SK-N-DZ (cell line): ENCODE results near the gene TSPAN31. TPM values are rescaled to one million over a fixed set of nuclear protein-coding genes. Genes with fewer than 3 reads are reported as not detected.
"Not testable (repeated sequence)": the region's sequence is repeated elsewhere in the genome, so short reads cannot be mapped to it uniquely, and the experiment has no call there.

Experiments used
- DNase-seq: peaks from one replicate; pipeline ENCODE4 v3.0.0-alpha.2; 2015; ENCODE audit warnings: low spot score
- polyA plus RNA-seq, 2 experiments: library from polyadenylated mRNA; depleted of rRNA; stranded (reverse); fragments of >200 nt; gene quantifications; 2 replicates each; pipeline ENCODE4 v1.2.3, GENCODE V29; 2014

The TSPAN31 gene
- polyA plus RNA-seq (2014; cell fraction: cytosol; rRNA removed): 63.5 and 81.0 TPM in 2 replicates
- polyA plus RNA-seq (2014; cell fraction: nucleus; rRNA removed): 30.2 and 42.0 TPM in 2 replicates

DNA sequence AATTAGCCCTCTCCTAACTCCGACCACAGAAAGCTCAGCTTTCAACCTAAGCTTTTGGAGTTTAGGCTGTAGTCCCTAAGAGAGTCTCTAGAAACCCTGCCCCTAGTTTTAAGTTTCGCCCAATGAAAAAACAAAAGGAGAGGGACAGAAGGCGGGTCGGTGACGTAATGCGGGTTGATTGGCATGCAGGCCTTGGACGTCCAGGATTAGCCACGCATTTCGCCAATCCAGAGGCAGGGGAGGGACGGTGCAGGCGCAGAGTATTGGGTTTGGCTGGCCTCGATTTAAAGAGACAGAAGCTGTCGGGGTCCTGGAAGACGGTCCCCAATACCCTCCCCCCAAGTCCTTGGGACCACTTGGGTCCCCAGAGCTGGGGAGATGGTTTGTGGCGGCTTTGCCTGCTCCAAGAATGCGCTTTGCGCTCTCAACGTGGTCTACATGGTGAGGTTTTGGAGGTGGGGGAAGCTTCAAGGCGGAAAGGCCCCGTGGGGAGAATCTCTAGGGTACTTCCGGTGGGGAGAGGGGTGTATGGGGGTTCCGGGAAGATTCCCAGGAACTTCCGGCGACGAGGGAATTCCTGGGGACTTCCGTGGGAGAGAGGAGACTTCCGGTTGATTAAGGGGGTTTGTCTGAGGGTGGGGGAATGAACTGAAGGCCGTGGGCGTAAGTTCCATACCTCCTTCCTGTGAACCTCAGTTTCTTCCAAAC is at the start of gene TSPAN31:
Gene TSPAN31, plus strand, starts transcription at position 263 of the 708 bp plus-strand sequence. Its CDS starts 116 bp downstream, at position 379.
- peak; percentile 99 for DNase-seq

DNA sequence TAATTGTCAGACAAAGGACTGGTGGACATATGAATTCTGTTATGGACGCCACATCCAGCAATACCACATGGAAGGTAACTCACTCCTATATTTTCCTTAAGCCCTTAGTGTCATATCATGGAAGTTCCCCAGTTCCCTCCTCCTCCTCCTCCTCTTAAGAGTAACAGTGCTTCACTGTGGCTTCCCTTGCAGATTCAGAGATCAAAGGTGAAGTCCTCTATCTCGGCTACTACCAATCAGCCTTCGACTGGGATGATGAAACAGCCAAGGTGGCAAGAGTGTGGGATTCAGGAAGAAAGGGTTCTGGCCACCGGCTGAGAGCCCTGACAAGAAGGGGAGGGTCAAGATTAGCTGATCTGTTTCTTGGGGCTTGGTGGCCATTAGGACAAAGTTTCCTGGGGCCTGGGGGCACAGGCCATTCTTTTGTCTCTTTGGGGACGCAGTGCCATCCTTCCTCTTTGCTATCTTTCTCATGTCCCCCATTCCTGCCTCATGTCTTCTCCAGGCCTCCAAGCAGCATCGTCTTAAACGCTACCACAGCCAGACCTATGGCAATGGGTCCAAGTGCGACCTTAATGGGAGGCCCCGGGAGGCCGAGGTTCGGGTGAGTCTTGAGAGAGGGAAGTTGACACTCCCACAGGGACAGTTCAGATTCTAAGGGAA is 48.9 kb upstream of the TSPAN31 start:
- DNase-seq: no peak

DNA sequence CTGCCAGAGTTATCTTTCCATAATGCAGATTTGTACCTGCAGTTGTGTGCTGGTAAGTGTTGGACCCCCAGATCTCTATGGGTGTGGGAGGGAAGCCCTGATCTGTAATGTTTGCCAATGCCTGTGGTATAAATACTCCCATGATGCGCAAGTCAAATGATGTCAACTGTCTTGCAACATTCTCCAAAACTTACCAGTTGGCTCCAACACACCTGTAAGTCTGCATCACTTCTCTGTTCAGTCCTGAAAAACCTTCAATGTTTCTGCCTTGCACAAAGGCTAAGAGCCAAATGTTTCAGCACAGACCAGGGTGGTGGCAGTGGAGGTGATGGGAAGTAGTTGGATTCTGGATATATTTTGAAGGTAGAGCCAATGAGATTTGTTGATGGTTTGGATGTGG is 47.8 kb upstream of the TSPAN31 start:
- DNase-seq: no peak

- DNase-seq: no peak
These were observed 46.4 kb upstream of the TSPAN31 start for GRCh38 chr12:57698414-57698813.

DNA sequence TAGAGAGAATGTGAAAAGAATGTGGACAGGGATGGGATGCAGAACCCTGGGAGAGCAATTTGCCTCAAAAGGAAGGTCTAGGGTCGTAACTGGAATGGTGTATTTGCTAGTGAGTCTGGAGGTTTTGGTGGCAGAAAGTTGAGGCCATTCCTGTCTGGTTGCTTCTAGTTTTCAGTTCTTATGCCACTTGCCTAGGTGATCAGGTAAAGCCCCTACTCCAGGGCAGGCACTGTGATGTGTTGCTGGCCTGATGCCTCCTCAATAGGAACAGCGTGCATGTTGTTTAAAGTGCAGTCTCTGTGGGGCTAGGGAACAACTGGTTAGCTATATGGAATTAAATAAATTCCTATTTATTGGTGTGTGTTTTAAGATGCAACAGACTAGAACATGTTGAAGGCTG is 44.5 kb upstream of the TSPAN31 start:
- DNase-seq: no peak

- no peak for DNase-seq
These were observed 37.6 kb upstream of the TSPAN31 start for GRCh38 chr12:57707250-57707649.

DNA sequence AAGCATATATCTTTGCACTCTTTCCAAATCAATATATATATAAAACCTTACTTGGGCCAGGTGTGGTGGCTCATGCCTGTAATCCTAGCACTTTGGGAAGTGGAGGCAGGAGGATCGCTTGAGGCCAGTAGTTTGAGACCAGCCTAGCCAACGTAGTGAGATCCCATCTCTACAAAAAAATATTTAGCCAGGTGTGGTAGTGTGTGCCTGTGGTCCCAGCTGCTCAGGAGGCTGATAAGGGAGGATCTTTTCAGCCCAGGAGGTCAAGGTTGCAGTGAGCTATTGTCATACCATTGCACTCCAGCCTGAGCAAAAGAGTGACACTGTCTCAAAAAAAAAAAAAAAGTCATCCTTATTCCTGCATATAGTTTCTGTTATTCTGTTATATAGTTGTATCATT is 36.5 kb upstream of the TSPAN31 start:
- no peak for DNase-seq

- DNase-seq: no peak
These were observed 32.1 kb upstream of the TSPAN31 start for GRCh38 chr12:57712701-57713100.

GRCh38 chr12:57713209-57713608 is 31.6 kb upstream of the TSPAN31 start:
- no peak for DNase-seq

DNA sequence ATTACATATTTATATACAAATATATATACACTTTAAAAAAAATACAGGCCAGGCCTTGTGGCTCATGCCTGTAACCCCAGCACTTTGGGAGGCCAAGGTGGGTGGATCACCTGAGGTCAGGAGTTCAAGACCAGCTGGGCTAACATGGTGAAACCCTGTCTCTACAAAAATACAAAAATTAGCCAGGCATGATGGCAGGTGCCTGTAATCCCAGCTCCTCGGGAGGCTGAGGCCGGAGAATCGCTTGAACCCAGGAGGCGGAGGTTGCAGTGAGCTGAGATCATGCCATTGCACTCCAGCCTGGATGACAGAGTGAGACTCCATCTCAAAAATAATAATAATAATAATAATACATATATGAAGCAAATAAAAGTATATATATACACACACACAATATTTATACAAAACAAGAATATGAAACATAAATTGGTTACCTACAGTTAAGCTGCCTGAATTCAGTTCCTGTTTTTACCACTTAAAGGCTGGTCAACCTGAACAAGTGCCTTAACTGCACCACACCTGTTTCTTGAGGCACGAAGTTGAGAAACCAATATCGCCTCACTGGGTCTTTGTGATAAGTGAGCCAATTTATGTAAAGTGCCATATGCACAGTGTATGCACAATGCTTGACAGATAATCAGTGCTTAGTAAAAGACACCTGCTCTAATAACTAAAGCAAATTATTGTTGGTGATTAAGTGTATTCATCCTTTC is 29.6 kb upstream of the TSPAN31 start:
- DNase-seq: not testable (repeated sequence)

GRCh38 chr12:57715786-57716185 is 29.1 kb upstream of the TSPAN31 start:
- DNase-seq: no peak

DNA sequence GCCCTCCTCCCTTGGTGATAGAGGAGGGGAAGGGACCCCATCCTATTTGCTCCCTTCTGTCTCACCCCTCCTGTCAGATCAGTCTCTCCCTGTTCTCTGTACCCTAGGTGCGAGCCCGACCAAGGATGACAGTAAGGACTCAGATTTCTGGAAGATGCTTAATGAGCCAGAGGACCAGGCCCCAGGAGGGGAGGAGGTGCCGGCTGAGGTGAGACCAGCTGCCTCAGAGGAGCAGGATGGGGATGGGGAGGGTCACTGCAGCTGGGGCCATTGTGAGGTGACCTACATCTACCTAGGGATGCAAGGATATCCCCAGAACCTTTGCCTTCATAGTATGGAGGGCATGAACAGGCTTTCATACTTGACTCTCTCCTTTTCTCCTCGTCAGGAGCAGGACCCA is 28.5 kb upstream of the TSPAN31 start:
- DNase-seq: no peak

- DNase-seq: no peak
These were observed 27.7 kb upstream of the TSPAN31 start for GRCh38 chr12:57717131-57717530.

- no peak for DNase-seq
These were observed 26.8 kb upstream of the TSPAN31 start for GRCh38 chr12:57717846-57718640.

DNA sequence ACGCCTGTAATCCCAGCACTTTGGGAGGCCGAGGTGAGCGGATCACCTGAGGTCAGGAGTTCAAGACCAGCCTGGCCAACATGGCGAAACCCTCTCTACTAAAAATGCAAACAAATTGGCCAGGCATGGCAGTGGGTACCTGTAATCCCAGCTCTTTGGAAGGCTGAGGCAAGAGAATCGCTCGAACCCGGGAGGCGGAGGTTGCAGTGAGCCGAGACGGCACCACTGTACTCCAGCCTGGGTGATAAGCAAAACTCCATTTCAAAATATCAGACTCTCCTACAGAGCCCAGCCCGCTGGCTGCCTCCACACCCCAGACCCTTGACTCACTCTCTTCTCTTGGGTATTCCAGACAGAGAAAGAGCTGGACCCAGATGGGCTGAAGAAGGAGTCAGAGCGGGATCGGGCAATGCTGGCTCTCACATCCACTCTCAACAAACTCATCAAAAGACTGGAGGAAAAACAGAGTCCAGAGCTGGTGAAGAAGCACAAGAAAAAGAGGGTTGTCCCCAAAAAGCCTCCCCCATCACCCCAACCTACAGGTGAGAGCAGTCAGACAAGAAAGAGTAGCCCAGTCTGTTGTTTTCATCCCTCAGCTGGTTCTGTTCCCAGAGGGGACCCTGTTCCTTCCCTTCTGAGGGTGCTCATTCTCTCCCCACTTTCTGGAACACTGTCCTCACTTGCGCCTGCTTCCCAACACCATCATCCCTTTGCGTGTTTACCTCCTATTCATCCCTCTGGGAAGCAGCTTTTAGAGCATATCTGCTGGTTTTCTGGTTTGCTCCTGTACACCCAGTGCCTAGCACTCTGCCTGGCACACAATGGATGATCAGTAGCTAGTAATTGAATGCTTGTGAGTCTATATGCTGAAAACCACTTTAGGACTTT is 26.0 kb upstream of the TSPAN31 start:
- no peak for DNase-seq

DNA sequence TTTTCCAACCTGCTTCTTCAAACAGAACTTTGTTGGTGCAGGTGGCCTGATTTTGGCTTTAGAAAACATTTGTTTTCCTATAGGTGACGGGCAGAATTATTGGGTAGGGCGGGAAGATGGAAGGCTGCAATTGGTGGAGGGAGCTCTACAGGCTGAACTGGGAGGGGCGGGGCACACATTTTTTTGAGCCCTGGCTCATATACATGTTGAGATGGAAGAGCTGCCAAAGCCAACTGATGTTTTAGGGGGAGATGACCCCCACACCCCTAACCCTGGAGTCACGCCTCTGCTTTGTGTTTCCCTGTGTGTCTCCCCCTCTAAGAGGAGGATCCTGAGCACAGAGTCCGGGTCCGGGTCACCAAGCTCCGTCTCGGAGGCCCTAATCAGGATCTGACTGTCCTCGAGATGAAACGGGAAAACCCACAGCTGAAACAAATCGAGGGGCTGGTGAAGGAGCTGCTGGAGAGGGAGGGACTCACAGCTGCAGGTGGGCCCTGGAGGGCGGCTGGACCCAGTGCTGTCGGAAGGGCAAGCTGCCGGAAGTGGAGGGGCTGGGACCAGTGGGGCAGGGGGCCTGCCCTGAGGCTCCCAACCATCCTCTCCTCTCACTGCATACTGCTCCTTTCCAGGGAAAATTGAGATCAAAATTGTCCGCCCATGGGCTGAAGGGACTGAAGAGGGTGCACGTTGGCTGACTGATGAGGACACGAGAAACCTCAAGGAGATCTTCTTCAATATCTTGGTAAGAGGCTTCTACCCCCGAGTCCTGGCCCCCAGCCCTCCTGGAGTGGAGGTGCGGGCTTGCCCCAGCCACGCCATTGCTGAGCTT is 24.8 kb upstream of the TSPAN31 start:
- DNase-seq: no peak

DNA sequence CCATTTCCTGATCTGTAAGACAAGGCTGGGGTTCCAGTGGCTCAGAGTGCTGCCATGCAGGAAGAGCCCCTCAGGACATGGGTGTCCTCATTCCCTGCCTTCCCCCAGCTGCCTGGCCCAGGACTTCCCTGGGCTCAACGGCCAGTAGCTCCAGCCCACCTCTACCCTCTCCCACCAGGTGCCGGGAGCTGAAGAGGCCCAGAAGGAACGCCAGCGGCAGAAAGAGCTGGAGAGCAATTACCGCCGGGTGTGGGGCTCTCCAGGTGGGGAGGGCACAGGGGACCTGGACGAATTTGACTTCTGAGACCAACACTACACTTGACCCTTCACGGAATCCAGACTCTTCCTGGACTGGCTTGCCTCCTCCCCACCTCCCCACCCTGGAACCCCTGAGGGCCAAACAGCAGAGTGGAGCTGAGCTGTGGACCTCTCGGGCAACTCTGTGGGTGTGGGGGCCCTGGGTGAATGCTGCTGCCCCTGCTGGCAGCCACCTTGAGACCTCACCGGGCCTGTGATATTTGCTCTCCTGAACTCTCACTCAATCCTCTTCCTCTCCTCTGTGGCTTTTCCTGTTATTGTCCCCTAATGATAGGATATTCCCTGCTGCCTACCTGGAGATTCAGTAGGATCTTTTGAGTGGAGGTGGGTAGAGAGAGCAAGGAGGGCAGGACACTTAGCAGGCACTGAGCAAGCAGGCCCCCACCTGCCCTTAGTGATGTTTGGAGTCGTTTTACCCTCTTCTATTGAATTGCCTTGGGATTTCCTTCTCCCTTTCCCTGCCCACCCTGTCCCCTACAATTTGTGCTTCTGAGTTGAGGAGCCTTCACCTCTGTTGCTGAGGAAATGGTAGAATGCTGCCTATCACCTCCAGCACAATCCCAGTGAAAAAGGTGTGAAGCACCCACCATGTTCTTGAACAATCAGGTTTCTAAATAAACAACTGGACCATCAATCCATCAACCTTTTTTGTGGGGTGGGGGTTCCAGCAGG is 23.9 kb upstream of the TSPAN31 start:
- DNase-seq: no peak

- DNase-seq: not testable (repeated sequence)
These were observed 22.8 kb upstream of the TSPAN31 start for GRCh38 chr12:57721846-57722608.
